ENCODE results near the gene ITGB1. TPM values are rescaled to one million over a fixed set of nuclear protein-coding genes. Genes with fewer than 3 reads are reported as not detected.

The ITGB1 gene
- total and polyA plus RNA-seq, 9 of the 15 experiments (the other 6 are each of a cell fraction or from before 2014, with no cell fraction given) = 40.2 to 194 (median 155) TPM

- TF ChIP-seq, protein P1, sequence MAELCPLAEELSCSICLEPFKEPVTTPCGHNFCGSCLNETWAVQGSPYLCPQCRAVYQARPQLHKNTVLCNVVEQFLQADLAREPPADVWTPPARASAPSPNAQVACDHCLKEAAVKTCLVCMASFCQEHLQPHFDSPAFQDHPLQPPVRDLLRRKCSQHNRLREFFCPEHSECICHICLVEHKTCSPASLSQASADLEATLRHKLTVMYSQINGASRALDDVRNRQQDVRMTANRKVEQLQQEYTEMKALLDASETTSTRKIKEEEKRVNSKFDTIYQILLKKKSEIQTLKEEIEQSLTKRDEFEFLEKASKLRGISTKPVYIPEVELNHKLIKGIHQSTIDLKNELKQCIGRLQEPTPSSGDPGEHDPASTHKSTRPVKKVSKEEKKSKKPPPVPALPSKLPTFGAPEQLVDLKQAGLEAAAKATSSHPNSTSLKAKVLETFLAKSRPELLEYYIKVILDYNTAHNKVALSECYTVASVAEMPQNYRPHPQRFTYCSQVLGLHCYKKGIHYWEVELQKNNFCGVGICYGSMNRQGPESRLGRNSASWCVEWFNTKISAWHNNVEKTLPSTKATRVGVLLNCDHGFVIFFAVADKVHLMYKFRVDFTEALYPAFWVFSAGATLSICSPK (IDR thresholded peaks at IDR 0.05; ENCODE audit: borderline replicate concordance) = no peak
- no peak for TF ChIP-seq PBX2 (CRISPR knock-in tag; IDR thresholded peaks at IDR 0.05; ENCODE audit: low read depth)
- 0 out of 2 replicates have a peak, but pooled peaks have one; percentile 7 for TF ChIP-seq PBX2 (tag; conservative IDR thresholded peaks at IDR 0.05; ENCODE audit: low read depth)
These were observed 4.6 kb downstream of the ITGB1 start (continued) for GRCh38 chr10:32953277-32953927.
